NT2/D1 (cell line): ENCODE data around the gene VIM.

Experiments used
- DNase-seq: peaks from one replicate; pipeline ENCODE4 v3.0.0-alpha.2; 2011; ENCODE audit warnings: low read depth, low spot score
- H3K27me3 ChIP-seq: 2 replicates; pipeline ENCODE4 v1.6.0; 2011; ENCODE audit warnings: mild to moderate bottlenecking; ENCODE audit not compliant: insufficient read length, insufficient read depth
- H3K36me3 ChIP-seq: 2 replicates; pipeline ENCODE4 v1.6.1; 2011; ENCODE audit warnings: mild to moderate bottlenecking, low read length, mixed read lengths; ENCODE audit not compliant: insufficient read depth, insufficient read length
- H3K4me1 ChIP-seq: 2 replicates; pipeline ENCODE4 v1.5.1; 2011; ENCODE audit not compliant: insufficient read depth, insufficient read length
- H3K4me3 ChIP-seq: 2 replicates; pipeline ENCODE4 v1.5.1; 2011; ENCODE audit warnings: low read depth; ENCODE audit not compliant: insufficient read length
- H3K9ac ChIP-seq: 2 replicates; pipeline ENCODE4 v1.6.0; 2011; ENCODE audit warnings: low read depth; ENCODE audit not compliant: insufficient read length
- H3K9me3 ChIP-seq: 2 replicates; pipeline ENCODE4 v1.5.1; 2011; ENCODE audit warnings: mild to moderate bottlenecking, low read length; ENCODE audit not compliant: insufficient read depth
- SUZ12 ChIP-seq: IDR thresholded peaks from 2 replicates; pipeline ENCODE4 v1.6.1; 2011; ENCODE audit not compliant: insufficient read length, insufficient read depth; ENCODE audit errors: extremely low read depth
- YY1 ChIP-seq: IDR thresholded peaks from 2 replicates; pipeline ENCODE4 v1.6.1; 2011; ENCODE audit not compliant: insufficient read length, insufficient read depth
- ZNF274 ChIP-seq: IDR thresholded peaks from 2 replicates; pipeline ENCODE4 v1.6.1; 2011; ENCODE audit warnings: mild to moderate bottlenecking, low read depth, low read length

VIM gene

GRCh38 chr10:17227367-17228090 is 512 bp upstream of the VIM start:
- peak overlapping the region; percentile 54 for H3K4me3 ChIP-seq
- H3K36me3 ChIP-seq: peaks cover 34% of the 10 kb centered on the region
- peaks cover 5% of the 10 kb centered on the region for H3K4me1 ChIP-seq
- no peak for TF ChIP-seq SUZ12
- TF ChIP-seq ZNF274: no peak
- TF ChIP-seq YY1: no peak
- H3K27me3 ChIP-seq: no peaks in the 10 kb centered on the region
- DNase-seq: no peak
- H3K9me3 ChIP-seq: no peaks in the 10 kb centered on the region
- H3K9ac ChIP-seq: peak overlapping the region; percentile 82

DNA sequence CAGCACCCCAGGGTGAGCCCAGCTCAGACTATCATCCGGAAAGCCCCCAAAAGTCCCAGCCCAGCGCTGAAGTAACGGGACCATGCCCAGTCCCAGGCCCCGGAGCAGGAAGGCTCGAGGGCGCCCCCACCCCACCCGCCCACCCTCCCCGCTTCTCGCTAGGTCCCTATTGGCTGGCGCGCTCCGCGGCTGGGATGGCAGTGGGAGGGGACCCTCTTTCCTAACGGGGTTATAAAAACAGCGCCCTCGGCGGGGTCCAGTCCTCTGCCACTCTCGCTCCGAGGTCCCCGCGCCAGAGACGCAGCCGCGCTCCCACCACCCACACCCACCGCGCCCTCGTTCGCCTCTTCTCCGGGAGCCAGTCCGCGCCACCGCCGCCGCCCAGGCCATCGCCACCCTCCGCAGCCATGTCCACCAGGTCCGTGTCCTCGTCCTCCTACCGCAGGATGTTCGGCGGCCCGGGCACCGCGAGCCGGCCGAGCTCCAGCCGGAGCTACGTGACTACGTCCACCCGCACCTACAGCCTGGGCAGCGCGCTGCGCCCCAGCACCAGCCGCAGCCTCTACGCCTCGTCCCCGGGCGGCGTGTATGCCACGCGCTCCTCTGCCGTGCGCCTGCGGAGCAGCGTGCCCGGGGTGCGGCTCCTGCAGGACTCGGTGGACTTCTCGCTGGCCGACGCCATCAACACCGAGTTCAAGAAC is 1.1 kb downstream of the VIM start:
- peaks cover 47% of the 10 kb centered on the region for H3K36me3 ChIP-seq
- H3K4me1 ChIP-seq: peaks cover 5% of the 10 kb centered on the region
- TF ChIP-seq ZNF274 (no peak), YY1 (no peak), SUZ12 (no peak)
- peak overlapping the region; percentile 98 for H3K4me3 ChIP-seq
- peak overlapping the region; percentile 98 for H3K9ac ChIP-seq
- no peaks in the 10 kb centered on the region for H3K9me3 ChIP-seq
- no peak for DNase-seq
- no peaks in the 10 kb centered on the region for H3K27me3 ChIP-seq

DNA sequence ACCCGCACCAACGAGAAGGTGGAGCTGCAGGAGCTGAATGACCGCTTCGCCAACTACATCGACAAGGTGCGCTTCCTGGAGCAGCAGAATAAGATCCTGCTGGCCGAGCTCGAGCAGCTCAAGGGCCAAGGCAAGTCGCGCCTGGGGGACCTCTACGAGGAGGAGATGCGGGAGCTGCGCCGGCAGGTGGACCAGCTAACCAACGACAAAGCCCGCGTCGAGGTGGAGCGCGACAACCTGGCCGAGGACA is 1.6 kb downstream of the VIM start:
- Histone ChIP-seq H3K4me1 (peaks cover 5% of the 10 kb centered on the region), H3K9me3 (no peaks in the 10 kb centered on the region), H3K36me3 (peaks cover 51% of the 10 kb centered on the region), H3K4me3 (peak overlapping the region; percentile 98), H3K27me3 (no peaks in the 10 kb centered on the region), H3K9ac (peak overlapping the region; percentile 98)
- no peak for DNase-seq
- TF ChIP-seq YY1: no peak
- no peak for TF ChIP-seq ZNF274
- no peak for TF ChIP-seq SUZ12

DNA sequence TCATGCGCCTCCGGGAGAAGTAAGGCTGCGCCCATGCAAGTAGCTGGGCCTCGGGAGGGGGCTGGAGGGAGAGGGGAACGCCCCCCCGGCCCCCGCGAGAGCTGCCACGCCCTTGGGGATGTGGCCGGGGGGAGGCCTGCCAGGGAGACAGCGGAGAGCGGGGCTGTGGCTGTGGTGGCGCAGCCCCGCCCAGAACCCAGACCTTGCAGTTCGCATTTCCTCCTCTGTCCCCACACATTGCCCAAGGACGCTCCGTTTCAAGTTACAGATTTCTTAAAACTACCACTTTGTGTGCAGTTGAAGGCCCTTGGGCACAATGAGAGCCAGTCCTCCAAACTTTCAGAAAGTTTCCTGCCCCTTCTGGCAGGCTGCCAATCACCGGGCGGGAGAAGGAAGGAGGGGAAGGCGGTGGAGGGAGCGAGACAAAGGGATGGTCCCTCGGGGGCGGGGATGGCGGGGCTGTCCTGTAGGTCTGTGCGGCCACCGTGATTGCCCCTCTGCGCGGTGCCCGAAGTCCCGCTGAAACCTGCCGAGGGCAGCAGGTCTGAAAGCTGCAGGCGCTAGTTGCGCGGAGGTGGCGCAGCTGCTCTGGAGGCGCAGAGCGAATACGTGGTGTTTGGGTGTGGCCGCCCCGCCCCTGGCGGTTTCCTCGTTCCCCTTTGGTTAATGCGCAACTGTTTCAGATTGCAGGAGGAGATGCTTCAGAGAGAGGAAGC is 2.1 kb downstream of the VIM start:
- TF ChIP-seq SUZ12 (no peak), YY1 (no peak), ZNF274 (no peak)
- DNase-seq: no peak
- Histone ChIP-seq H3K4me1 (peaks cover 5% of the 10 kb centered on the region), H3K9ac (peak overlapping the region; percentile 98), H3K27me3 (no peaks in the 10 kb centered on the region), H3K36me3 (peaks cover 56% of the 10 kb centered on the region), H3K4me3 (peak overlapping the region; percentile 98), H3K9me3 (no peaks in the 10 kb centered on the region)

- DNase-seq: no peak
- no peak overlapping the region for H3K9ac ChIP-seq
- no peaks in the 10 kb centered on the region for H3K27me3 ChIP-seq
- H3K4me1 ChIP-seq: peaks cover under 1% of the 10 kb centered on the region
- H3K9me3 ChIP-seq: no peaks in the 10 kb centered on the region
- TF ChIP-seq SUZ12 (no peak), YY1 (no peak), ZNF274 (no peak)
- H3K36me3 ChIP-seq: peaks cover 73% of the 10 kb centered on the region
- no peak overlapping the region for H3K4me3 ChIP-seq
Observed at GRCh38 chr10:17231788-17232187, 3.7 kb downstream of the VIM start.

DNA sequence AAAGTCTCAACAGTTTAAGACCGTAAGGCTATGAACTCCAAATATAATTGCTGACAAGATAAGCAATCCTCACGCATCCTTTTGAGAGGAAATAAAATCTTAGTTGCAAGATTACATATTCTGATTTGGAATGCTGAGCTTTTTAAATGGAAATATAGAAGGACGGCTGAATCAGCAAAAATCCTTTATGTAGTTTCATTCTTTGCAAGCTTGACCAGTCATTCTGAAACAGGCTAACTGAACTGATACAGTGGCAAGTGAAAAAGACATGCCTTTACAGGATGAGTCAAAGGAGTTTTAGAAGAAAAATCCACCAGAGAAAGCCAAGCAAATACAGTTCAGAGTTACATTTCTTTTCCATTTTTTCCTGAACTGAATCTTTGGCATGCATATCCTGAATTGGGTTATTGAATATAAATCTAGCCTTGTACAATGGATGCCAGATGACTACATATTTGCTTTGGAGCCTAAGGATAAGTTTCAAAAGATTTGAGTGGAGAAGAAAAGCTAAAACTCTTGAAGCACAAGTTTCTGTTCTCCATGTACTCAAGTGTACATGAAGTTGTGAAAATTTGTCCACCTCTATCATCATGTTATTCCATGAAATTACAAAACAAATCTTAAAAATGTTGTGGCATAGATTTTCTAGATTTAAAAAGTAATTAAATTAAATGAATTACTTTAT is 4.4 kb downstream of the VIM start:
- no peak overlapping the region for H3K9ac ChIP-seq
- no peaks in the 10 kb centered on the region for H3K4me1 ChIP-seq
- DNase-seq: no peak
- no peaks in the 10 kb centered on the region for H3K9me3 ChIP-seq
- H3K4me3 ChIP-seq: no peak overlapping the region
- TF ChIP-seq YY1 (no peak), ZNF274 (no peak), SUZ12 (no peak)
- H3K36me3 ChIP-seq: peaks cover 79% of the 10 kb centered on the region
- H3K27me3 ChIP-seq: no peaks in the 10 kb centered on the region

GRCh38 chr10:17233286-17233991 is 5.4 kb downstream of the VIM start:
- TF ChIP-seq ZNF274: no peak
- TF ChIP-seq YY1: no peak
- TF ChIP-seq SUZ12: no peak
- Histone ChIP-seq H3K9me3 (no peaks in the 10 kb centered on the region), H3K4me1 (no peaks in the 10 kb centered on the region), H3K27me3 (no peaks in the 10 kb centered on the region), H3K9ac (no peak overlapping the region), H3K4me3 (no peak overlapping the region), H3K36me3 (peaks cover 85% of the 10 kb centered on the region)
- DNase-seq: no peak
